Testis (tissue), 2 donors: Measurements from ENCODE around the gene SMARCA1.

Experiments
- CTCF ChIP-seq, 3 experiments: fragments of 450-650 bp in 2 of 3; fragments of 200-600 bp in 1 of 3; sonication (generic) in 1 of 3; IDR thresholded peaks; one replicate each; pipeline ENCODE4 v1.5.1; 2016 to 2019; ENCODE audit warnings: antibody characterized with exemption in 3 of 3, mild to moderate bottlenecking in 2 of 3, moderate library complexity in 1 of 3
- POLR2A ChIP-seq: fragments of 450-650 bp; IDR thresholded peaks from one replicate; pipeline ENCODE4 v1.6.1; 2017; ENCODE audit warnings: antibody characterized with exemption, mild to moderate bottlenecking, moderate library complexity

- TF ChIP-seq POLR2A (no peak), CTCF (IDR thresholded peaks at IDR 0.05) (no peak)
Observed at GRCh38 chrX:129557844-129558480, 34.7 kb upstream of the SMARCA1 start.
